Neural cell (in vitro differentiated cells): ENCODE data around the gene CTNNA2.

Source experiments
- EP300 ChIP-seq: fragments of 450-650 bp; conservative IDR thresholded peaks from 2 replicates; pipeline ENCODE4 v1.6.1; 2014; ENCODE audit warnings: antibody characterized with exemption, mild to moderate bottlenecking, moderate library complexity; ENCODE audit not compliant: poor library complexity, severe bottlenecking
- EZH2 ChIP-seq: fragments of 200-600, 300-800 bp; shearing (Covaris generic), sonication (generic); IDR thresholded peaks from 2 replicates; pipeline ENCODE4 v1.6.1; 2014; ENCODE audit warnings: antibody characterized with exemption, low read length, borderline replicate concordance, mild to moderate bottlenecking; ENCODE audit not compliant: insufficient read depth, poor library complexity, severe bottlenecking
- POLR2AphosphoS5 ChIP-seq: IDR thresholded peaks from 2 replicates; pipeline ENCODE4 v1.6.1; 2012
- RAD21 ChIP-seq: fragments of 450-650 bp; conservative IDR thresholded peaks from 2 replicates; pipeline ENCODE4 v1.6.1; 2014; ENCODE audit warnings: antibody characterized with exemption, mild to moderate bottlenecking, moderate library complexity
- SMC3 ChIP-seq: fragments of 450-650 bp; conservative IDR thresholded peaks from 2 replicates; pipeline ENCODE4 v1.6.1; 2014; ENCODE audit warnings: antibody characterized with exemption, mild to moderate bottlenecking, moderate library complexity; ENCODE audit not compliant: poor library complexity
- TAF1 ChIP-seq: IDR thresholded peaks from 2 replicates; pipeline ENCODE4 v1.6.1; 2012; ENCODE audit warnings: low read depth
- TF ChIP-seq, protein P1 (sequence below): fragments of 450-650 bp; IDR thresholded peaks from 2 replicates; pipeline ENCODE4 v1.5.1; 2014; ENCODE audit warnings: antibody characterized with exemption, mild to moderate bottlenecking, moderate library complexity; ENCODE audit not compliant: poor library complexity, severe bottlenecking

- TF ChIP-seq, protein P1, sequence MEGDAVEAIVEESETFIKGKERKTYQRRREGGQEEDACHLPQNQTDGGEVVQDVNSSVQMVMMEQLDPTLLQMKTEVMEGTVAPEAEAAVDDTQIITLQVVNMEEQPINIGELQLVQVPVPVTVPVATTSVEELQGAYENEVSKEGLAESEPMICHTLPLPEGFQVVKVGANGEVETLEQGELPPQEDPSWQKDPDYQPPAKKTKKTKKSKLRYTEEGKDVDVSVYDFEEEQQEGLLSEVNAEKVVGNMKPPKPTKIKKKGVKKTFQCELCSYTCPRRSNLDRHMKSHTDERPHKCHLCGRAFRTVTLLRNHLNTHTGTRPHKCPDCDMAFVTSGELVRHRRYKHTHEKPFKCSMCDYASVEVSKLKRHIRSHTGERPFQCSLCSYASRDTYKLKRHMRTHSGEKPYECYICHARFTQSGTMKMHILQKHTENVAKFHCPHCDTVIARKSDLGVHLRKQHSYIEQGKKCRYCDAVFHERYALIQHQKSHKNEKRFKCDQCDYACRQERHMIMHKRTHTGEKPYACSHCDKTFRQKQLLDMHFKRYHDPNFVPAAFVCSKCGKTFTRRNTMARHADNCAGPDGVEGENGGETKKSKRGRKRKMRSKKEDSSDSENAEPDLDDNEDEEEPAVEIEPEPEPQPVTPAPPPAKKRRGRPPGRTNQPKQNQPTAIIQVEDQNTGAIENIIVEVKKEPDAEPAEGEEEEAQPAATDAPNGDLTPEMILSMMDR: no peak
- TF ChIP-seq EP300: no peak
- TF ChIP-seq TAF1: no peak
- no peak for TF ChIP-seq POLR2AphosphoS5
- no peak for TF ChIP-seq EZH2
- no peak for TF ChIP-seq RAD21
- TF ChIP-seq SMC3: no peak
These were observed 1016.8 kb downstream of the CTNNA2 start for GRCh38 chr2:80529466-80530165.
